ENCODE data around the gene CAPN12.

CAPN12 gene

DNA sequence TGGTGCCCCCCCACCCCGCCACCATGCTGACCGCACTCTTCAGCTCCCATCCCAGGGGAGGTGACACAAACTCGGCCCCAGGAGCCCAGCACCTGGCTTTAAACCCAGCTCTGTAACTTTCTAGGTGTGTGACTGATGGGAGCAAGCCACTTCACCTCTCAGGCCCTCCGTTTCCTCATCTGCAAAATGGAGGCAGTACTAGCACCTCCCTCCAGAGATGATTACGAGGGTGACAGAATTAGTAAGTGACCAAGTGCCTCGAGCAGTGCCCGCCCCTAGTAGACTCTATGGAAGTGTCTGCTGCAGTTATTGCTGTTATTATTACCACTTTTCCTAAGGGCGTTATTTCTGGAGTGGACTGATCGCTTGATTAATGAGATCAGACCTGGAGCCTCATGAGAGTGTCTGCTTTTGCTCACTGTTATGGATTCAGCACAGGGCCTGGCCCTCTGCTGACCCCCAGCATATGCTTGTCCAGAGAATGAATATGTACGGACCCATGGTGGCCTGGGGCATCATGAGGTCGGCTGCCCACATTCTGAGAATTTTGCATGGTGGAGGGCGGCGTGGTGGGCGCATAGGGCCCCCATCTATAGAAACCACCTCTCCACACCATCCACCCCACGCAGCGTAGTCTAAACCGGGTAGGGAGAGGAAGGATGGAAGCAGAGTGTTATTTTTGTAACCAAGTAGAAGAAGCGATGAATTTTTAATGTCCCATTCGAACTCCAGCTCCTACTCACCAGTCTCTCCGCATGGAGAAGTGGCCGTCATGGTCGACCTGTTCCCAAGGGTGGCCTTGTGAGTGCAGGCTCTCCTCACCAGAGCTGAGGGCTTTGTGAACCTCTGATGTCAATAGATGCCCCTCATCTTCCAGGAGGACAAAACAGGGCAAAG is 48.2 kb downstream of the CAPN12 start:
- TF ChIP-seq ZBTB7A (IDR thresholded peaks at IDR 0.05; ENCODE audit: low read depth) (no peak), EP300 (IDR thresholded peaks at IDR 0.05; ENCODE audit: borderline replicate concordance) (no peak), CEBPB (IDR thresholded peaks at IDR 0.05) (no peak), TCF12 (IDR thresholded peaks at IDR 0.05; ENCODE audit: low read depth) (no peak)
- TF ChIP-seq, protein P1, sequence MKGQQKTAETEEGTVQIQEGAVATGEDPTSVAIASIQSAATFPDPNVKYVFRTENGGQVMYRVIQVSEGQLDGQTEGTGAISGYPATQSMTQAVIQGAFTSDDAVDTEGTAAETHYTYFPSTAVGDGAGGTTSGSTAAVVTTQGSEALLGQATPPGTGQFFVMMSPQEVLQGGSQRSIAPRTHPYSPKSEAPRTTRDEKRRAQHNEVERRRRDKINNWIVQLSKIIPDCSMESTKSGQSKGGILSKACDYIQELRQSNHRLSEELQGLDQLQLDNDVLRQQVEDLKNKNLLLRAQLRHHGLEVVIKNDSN (IDR thresholded peaks at IDR 0.05): no peak

DNA sequence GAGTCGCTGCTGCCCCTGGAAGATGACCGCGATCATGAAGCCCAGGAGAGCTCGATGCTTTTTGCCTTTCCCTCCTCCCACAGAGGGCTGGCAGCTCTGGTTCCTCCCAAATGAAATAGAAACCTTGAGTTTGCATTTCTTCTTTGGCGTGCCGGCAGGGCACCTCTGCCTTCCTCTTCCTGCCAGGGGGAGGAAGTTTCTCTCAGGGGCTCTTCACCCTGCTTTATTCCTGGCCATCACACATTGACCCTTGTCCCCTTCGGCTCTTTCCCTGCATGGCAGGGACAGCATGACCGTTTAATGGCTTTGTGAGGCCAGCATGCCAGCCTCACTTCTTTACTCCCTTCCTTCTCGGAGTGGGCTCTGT is 49.0 kb downstream of the CAPN12 start:
- TF ChIP-seq TCF12 (IDR thresholded peaks at IDR 0.05; ENCODE audit: low read depth) (no peak), TAF1 (IDR thresholded peaks at IDR 0.05; ENCODE audit: low read depth) (no peak)

DNA sequence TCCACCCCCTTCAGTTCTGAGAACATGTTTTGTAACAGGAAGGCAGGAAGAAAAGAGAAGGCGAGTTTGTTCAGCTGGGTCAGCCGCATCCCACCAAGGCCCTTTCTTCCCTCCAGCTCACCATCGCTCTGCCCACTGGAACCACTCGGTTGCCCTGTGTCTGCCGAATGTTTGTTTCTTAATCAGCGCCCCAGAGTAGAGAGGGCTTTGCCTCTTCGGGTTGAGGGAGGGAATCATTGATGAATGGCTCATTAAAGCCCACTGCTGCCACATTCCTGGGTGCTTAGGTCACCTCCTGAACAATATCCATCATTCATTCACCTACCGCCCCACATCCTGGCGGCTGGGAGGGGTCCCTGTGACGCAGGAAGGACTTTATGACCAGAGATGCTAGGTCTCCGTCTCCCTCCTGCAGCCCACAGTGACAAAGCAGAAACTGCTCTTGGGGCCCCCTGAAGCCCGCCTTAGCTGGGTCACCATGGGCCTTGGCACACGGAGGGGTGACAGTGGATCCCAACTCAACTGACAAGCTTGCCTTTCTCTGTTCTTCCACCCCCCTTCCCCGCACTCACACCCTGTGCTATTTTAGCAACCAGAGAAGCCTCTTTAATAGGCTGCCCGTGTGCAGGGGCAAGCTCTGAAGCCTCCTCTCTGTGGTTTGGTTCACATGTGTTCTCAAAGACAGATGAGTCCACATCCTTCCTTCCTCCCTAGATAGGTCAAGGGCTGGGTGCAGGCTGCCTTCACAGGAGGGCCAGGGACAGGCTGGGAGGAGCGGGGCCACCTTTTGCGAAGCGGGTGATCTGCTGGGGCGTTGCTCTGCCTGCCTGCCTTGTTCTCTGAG is 50.7 kb downstream of the CAPN12 start:
- TF ChIP-seq YY1 (IDR thresholded peaks at IDR 0.05; ENCODE audit: low read depth) (no peak), TAF1 (IDR thresholded peaks at IDR 0.05; ENCODE audit: low read depth) (no peak), TEAD4 (IDR thresholded peaks at IDR 0.05) (peak; percentile 94), RAD21 (IDR thresholded peaks at IDR 0.05; ENCODE audit: low read depth) (no peak), NFIC (IDR thresholded peaks at IDR 0.05) (no peak; the same call in 1 of the 2 replicates), EP300 (IDR thresholded peaks at IDR 0.05; ENCODE audit: borderline replicate concordance) (peak; percentile 86), EGR1 (IDR thresholded peaks at IDR 0.05) (no peak), TCF12 (IDR thresholded peaks at IDR 0.05; ENCODE audit: low read depth) (peak; percentile 84), CREB1 (IDR thresholded peaks at IDR 0.05; ENCODE audit: low read depth) (0 out of 2 replicates have a peak, but pooled peaks have one; percentile 9), FOXM1 (IDR thresholded peaks at IDR 0.05; ENCODE audit: borderline replicate concordance, low read depth) (peak; percentile 80), CEBPB (IDR thresholded peaks at IDR 0.05) (no peak), ZBTB7A (IDR thresholded peaks at IDR 0.05; ENCODE audit: low read depth) (peak; percentile 87)
- TF ChIP-seq, protein P1 (IDR thresholded peaks at IDR 0.05): no peak
- TF ChIP-seq, protein P2, sequence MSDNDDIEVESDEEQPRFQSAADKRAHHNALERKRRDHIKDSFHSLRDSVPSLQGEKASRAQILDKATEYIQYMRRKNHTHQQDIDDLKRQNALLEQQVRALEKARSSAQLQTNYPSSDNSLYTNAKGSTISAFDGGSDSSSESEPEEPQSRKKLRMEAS (IDR thresholded peaks at IDR 0.05): no peak
- TF ChIP-seq, protein P3, sequence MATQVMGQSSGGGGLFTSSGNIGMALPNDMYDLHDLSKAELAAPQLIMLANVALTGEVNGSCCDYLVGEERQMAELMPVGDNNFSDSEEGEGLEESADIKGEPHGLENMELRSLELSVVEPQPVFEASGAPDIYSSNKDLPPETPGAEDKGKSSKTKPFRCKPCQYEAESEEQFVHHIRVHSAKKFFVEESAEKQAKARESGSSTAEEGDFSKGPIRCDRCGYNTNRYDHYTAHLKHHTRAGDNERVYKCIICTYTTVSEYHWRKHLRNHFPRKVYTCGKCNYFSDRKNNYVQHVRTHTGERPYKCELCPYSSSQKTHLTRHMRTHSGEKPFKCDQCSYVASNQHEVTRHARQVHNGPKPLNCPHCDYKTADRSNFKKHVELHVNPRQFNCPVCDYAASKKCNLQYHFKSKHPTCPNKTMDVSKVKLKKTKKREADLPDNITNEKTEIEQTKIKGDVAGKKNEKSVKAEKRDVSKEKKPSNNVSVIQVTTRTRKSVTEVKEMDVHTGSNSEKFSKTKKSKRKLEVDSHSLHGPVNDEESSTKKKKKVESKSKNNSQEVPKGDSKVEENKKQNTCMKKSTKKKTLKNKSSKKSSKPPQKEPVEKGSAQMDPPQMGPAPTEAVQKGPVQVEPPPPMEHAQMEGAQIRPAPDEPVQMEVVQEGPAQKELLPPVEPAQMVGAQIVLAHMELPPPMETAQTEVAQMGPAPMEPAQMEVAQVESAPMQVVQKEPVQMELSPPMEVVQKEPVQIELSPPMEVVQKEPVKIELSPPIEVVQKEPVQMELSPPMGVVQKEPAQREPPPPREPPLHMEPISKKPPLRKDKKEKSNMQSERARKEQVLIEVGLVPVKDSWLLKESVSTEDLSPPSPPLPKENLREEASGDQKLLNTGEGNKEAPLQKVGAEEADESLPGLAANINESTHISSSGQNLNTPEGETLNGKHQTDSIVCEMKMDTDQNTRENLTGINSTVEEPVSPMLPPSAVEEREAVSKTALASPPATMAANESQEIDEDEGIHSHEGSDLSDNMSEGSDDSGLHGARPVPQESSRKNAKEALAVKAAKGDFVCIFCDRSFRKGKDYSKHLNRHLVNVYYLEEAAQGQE (IDR thresholded peaks at IDR 0.05; ENCODE audit: low read depth): no peak

DNA sequence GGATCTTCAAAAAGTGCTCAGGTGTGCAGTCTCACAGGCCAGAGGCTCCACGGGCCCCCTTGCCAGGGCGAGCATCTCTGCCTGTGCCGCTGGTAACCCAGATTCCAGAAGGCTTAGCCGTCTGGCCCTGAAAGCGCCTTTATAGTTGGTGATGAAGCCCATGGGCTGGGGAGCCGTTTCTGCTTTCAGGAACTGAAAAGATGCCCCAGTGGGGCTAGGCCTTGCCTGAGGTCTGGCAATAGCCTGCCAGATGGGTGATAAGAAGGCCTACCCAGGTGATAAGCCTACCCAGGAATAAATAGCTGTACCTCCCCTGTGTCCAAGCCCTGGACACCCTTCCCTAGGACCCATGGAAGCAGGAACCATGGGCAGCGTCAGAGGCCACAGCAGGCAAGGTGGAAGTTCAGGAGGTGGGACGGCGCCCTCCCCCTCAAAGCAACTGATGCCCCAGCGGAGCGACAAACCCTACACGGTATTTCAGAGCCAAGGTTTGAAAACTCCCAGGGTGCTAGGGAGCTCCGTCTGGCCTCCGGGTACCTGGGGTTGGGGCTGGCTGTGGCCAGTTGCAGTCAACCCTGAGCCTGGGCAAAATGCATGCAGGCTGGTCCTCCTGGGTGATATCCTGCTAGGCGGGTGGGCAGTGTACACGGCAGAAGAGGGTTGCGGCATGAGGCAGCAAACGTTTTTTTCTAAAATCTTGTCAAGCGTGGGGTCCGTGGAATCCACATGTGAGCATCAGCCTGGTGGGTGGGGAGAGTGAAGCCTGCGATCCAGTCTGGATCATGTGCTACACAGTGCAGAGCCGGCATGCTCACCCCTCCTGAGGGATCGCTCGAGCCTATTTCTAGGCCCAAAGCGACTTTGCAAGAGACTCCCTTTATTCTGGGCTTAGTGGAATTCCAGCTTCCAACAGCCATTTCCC is 51.6 kb downstream of the CAPN12 start:
- TF ChIP-seq EP300 (IDR thresholded peaks at IDR 0.05; ENCODE audit: borderline replicate concordance): no peak
- TF ChIP-seq, protein P2 (IDR thresholded peaks at IDR 0.05): no peak
- no peak for TF ChIP-seq NFIC (IDR thresholded peaks at IDR 0.05)
- no peak for TF ChIP-seq ZBTB7A (IDR thresholded peaks at IDR 0.05; ENCODE audit: low read depth)
- TF ChIP-seq EGR1 (IDR thresholded peaks at IDR 0.05): no peak
- TF ChIP-seq TCF12 (IDR thresholded peaks at IDR 0.05; ENCODE audit: low read depth): no peak
- TF ChIP-seq, protein P3 (IDR thresholded peaks at IDR 0.05; ENCODE audit: low read depth): no peak
- TF ChIP-seq, protein P1 (IDR thresholded peaks at IDR 0.05): no peak
- no peak for TF ChIP-seq CREB1 (IDR thresholded peaks at IDR 0.05; ENCODE audit: low read depth)
- TF ChIP-seq FOXM1 (IDR thresholded peaks at IDR 0.05; ENCODE audit: borderline replicate concordance, low read depth): no peak

Data from Ishikawa (cell line).